Neuronal stem cell (in vitro differentiated cells): ENCODE results near the gene KIF2B.

Source experiments
- DNase-seq: peaks from one replicate; pipeline ENCODE4 v3.0.0-alpha.2; 2013; ENCODE audit warnings: low spot score
- H2AFZ ChIP-seq: one replicate; pipeline ENCODE4 v1.6.1; 2013; ENCODE audit warnings: mild to moderate bottlenecking, low read length, inconsistent platforms
- H2AK5ac ChIP-seq: 2 replicates; pipeline ENCODE4 v1.6.1; 2013; ENCODE audit warnings: low read depth, mild to moderate bottlenecking, inconsistent platforms, low read length, moderate library complexity, mixed read lengths
- H2BK120ac ChIP-seq: 2 replicates; pipeline ENCODE4 v1.6.1; 2013; ENCODE audit warnings: low read depth, mild to moderate bottlenecking, inconsistent platforms, low read length, moderate library complexity, mixed read lengths
- H2BK12ac ChIP-seq: one replicate; pipeline ENCODE4 v1.6.1; 2013; ENCODE audit warnings: low read length, inconsistent platforms
- H2BK15ac ChIP-seq: 2 replicates; pipeline ENCODE4 v1.6.1; 2013; ENCODE audit warnings: mild to moderate bottlenecking, low read length, inconsistent platforms, mixed read lengths
- H2BK5ac ChIP-seq: one replicate; pipeline ENCODE4 v1.6.1; 2013; ENCODE audit warnings: inconsistent platforms, mild to moderate bottlenecking, low read length, moderate library complexity
- H3K14ac ChIP-seq: one replicate; pipeline ENCODE4 v1.6.1; 2013; ENCODE audit warnings: low read length, inconsistent platforms
- H3K18ac ChIP-seq: 2 replicates; pipeline ENCODE4 v1.6.1; 2013; ENCODE audit warnings: low read length, inconsistent platforms
- H3K23ac ChIP-seq: 2 replicates; pipeline ENCODE4 v1.6.1; 2013; ENCODE audit warnings: low read depth, mild to moderate bottlenecking, mixed read lengths, low read length, inconsistent platforms; ENCODE audit not compliant: poor library complexity
- H3K27ac ChIP-seq: replicated peaks from 3 replicates; pipeline ENCODE4 v1.5.1; 2013; ENCODE audit warnings: low read length, inconsistent platforms
- H3K27me3 ChIP-seq, 3 experiments: 2 replicates each; pipeline ENCODE4 v1.6.1; 2013; ENCODE audit warnings: low read length in 3 of 3, mild to moderate bottlenecking in 2 of 3, inconsistent platforms in 1 of 3, low read depth in 1 of 3, mixed read lengths in 1 of 3, moderate library complexity in 1 of 3; ENCODE audit not compliant: control insufficient read depth in 3 of 3, insufficient read depth in 3 of 3
- H3K36me3 ChIP-seq, 2 donors: replicated peaks in 1 of 2; 2 replicates each; pipeline ENCODE4 v1.6.1; 2013; ENCODE audit warnings: low read length in 2 of 2; ENCODE audit not compliant: control insufficient read depth in 2 of 2, insufficient read depth in 2 of 2
- H3K4ac ChIP-seq: 2 replicates; pipeline ENCODE4 v1.6.1; 2013; ENCODE audit warnings: inconsistent platforms, mild to moderate bottlenecking, low read length, moderate library complexity
- H3K4me1 ChIP-seq, 2 donors: 1 replicate in 1 of 2; 2 replicates in 1 of 2; pipeline ENCODE4 v1.6.1; 2013; ENCODE audit warnings: low read length in 2 of 2, low read depth in 1 of 2; ENCODE audit not compliant: control insufficient read depth in 2 of 2, insufficient read depth in 1 of 2
- H3K4me2 ChIP-seq: one replicate; pipeline ENCODE4 v1.6.1; 2013; ENCODE audit warnings: mild to moderate bottlenecking, low read length, inconsistent platforms; ENCODE audit not compliant: insufficient read depth, poor library complexity, severe bottlenecking
- H3K4me3 ChIP-seq, 2 donors: 2 replicates each; pipeline ENCODE4 v1.5.1; 2013; ENCODE audit warnings: low read length in 2 of 2, mild to moderate bottlenecking in 2 of 2, inconsistent platforms in 1 of 2, moderate library complexity in 1 of 2
- H3K79me1 ChIP-seq: one replicate; pipeline ENCODE4 v1.6.1; 2013; ENCODE audit warnings: low read depth, mild to moderate bottlenecking, inconsistent platforms, low read length, moderate library complexity
- H3K9ac ChIP-seq: one replicate; pipeline ENCODE4 v1.6.1; 2013; ENCODE audit warnings: mild to moderate bottlenecking, low read depth, low read length, inconsistent platforms; ENCODE audit not compliant: poor library complexity
- H3K9me3 ChIP-seq, 2 donors: replicated peaks in 1 of 2; 2 replicates each; pipeline versions ENCODE3 to v1.6.1; 2013; ENCODE audit warnings: low read length in 2 of 2, mild to moderate bottlenecking in 2 of 2, inconsistent platforms in 1 of 2, low read depth in 1 of 2, mixed read lengths in 1 of 2, moderate library complexity in 1 of 2; ENCODE audit not compliant: control insufficient read depth in 2 of 2, insufficient read depth in 1 of 2
- H4K8ac ChIP-seq: one replicate; pipeline ENCODE4 v1.6.1; 2013; ENCODE audit warnings: low read depth, mild to moderate bottlenecking, inconsistent platforms, low read length, moderate library complexity
- H4K91ac ChIP-seq: one replicate; pipeline ENCODE4 v1.6.1; 2013; ENCODE audit warnings: low read length, low read depth, mild to moderate bottlenecking, inconsistent platforms; ENCODE audit not compliant: poor library complexity
- WGBS, 2 donors: extraction: QIAGEN DNeasy Blood & Tissue Kit; methylation state at CpG; one replicate each; pipeline ENCODE4 v1.1.7; 2013; ENCODE audit warnings: missing lambda C conversion rate in 2 of 2, mixed read lengths in 1 of 2; ENCODE audit not compliant: insufficient read length in 2 of 2, insufficient replicate concordance in 1 of 2; ENCODE audit errors: extremely low coverage in 2 of 2; 5-methylcytosine and 5-hydroxymethylcytosine counted together

Gene KIF2B

GRCh38 chr17:53804437-53804836, 18.3 kb upstream of the KIF2B start:
- Histone ChIP-seq H4K91ac (no peak overlapping the region), H4K8ac (no peak overlapping the region), H3K9me3 (no peaks in the 10 kb centered on the region), H3K4me3 (no peak overlapping the region), H2BK15ac (no peak overlapping the region), H3K4ac (no peak overlapping the region), H3K4me2 (no peak overlapping the region), H2AFZ (no peak overlapping the region), H3K27ac (no peak overlapping the region), H3K4me1 (no peaks in the 10 kb centered on the region), H3K9ac (no peak overlapping the region), H3K23ac (no peak overlapping the region), H3K14ac (no peak overlapping the region), H3K18ac (no peak overlapping the region), H3K36me3 (no peaks in the 10 kb centered on the region), H3K27me3 (no peaks in the 10 kb centered on the region), H2BK5ac (no peak overlapping the region), H3K79me1 (no peaks in the 10 kb centered on the region), H2AK5ac (no peak overlapping the region), H2BK12ac (no peak overlapping the region), H2BK120ac (no peak overlapping the region)
- WGBS, 2 donors = no CpG with 5 or more reads among the region's 5 CpGs
- DNase-seq = no peak

- Histone ChIP-seq H3K23ac (no peak overlapping the region), H3K27me3 (no peaks in the 10 kb centered on the region), H2BK12ac (no peak overlapping the region), H2AFZ (no peak overlapping the region), H4K8ac (no peak overlapping the region), H3K79me1 (no peaks in the 10 kb centered on the region), H4K91ac (no peak overlapping the region), H3K4me1 (no peaks in the 10 kb centered on the region), H2AK5ac (no peak overlapping the region), H3K4me3 (no peak overlapping the region), H3K36me3 (no peaks in the 10 kb centered on the region), H3K18ac (no peak overlapping the region), H3K4me2 (no peak overlapping the region), H2BK5ac (no peak overlapping the region), H2BK120ac (no peak overlapping the region), H3K9me3 (no peaks in the 10 kb centered on the region), H3K4ac (no peak overlapping the region), H3K9ac (no peak overlapping the region), H3K27ac (no peak overlapping the region), H2BK15ac (no peak overlapping the region), H3K14ac (no peak overlapping the region)
- no peak for DNase-seq
These were observed 16.3 kb upstream of the KIF2B start for GRCh38 chr17:53806473-53806872.

GRCh38 chr17:53807286-53807685, 15.4 kb upstream of the KIF2B start:
- Histone ChIP-seq H4K91ac (no peak overlapping the region), H2AK5ac (no peak overlapping the region), H3K4me3 (no peak overlapping the region), H3K27me3 (no peaks in the 10 kb centered on the region), H2AFZ (no peak overlapping the region), H3K4me2 (no peak overlapping the region), H3K9me3 (no peaks in the 10 kb centered on the region), H2BK15ac (no peak overlapping the region), H4K8ac (no peak overlapping the region), H2BK12ac (no peak overlapping the region), H3K27ac (no peak overlapping the region), H3K79me1 (no peaks in the 10 kb centered on the region), H3K36me3 (no peaks in the 10 kb centered on the region), H3K14ac (no peak overlapping the region), H3K23ac (no peak overlapping the region), H3K4me1 (no peaks in the 10 kb centered on the region), H3K4ac (no peak overlapping the region), H3K9ac (no peak overlapping the region), H2BK5ac (no peak overlapping the region), H2BK120ac (no peak overlapping the region), H3K18ac (no peak overlapping the region)
- no CpG with 5 or more reads among the region's 6 CpGs for WGBS, 2 donors
- no peak for DNase-seq

GRCh38 chr17:53818271-53818670, 4.5 kb upstream of the KIF2B start:
- Histone ChIP-seq H3K9me3 (no peaks in the 10 kb centered on the region), H3K4me1 (no peaks in the 10 kb centered on the region), H3K4me3 (no peak overlapping the region), H4K91ac (no peak overlapping the region), H2AFZ (no peak overlapping the region), H2BK5ac (no peak overlapping the region), H2AK5ac (no peak overlapping the region), H3K79me1 (no peaks in the 10 kb centered on the region), H3K18ac (no peak overlapping the region), H3K4me2 (no peak overlapping the region), H3K36me3 (no peaks in the 10 kb centered on the region), H2BK15ac (no peak overlapping the region), H3K14ac (no peak overlapping the region), H3K27ac (no peak overlapping the region), H2BK12ac (no peak overlapping the region), H2BK120ac (no peak overlapping the region), H3K9ac (no peak overlapping the region), H3K4ac (no peak overlapping the region), H4K8ac (no peak overlapping the region), H3K27me3 (no peaks in the 10 kb centered on the region), H3K23ac (no peak overlapping the region)
- no peak for DNase-seq
- WGBS, 2 donors = 100% methylated on average over 1 of the region's 1 CpG; no CpG with 5 or more reads in 1 of the 2 donors
